ENCODE data around the gene SRGAP2C.
"Not testable (repeated sequence)": the region's sequence is repeated elsewhere in the genome, so short reads cannot be mapped to it uniquely, and the experiment has no call there.

Gene SRGAP2C

DNA sequence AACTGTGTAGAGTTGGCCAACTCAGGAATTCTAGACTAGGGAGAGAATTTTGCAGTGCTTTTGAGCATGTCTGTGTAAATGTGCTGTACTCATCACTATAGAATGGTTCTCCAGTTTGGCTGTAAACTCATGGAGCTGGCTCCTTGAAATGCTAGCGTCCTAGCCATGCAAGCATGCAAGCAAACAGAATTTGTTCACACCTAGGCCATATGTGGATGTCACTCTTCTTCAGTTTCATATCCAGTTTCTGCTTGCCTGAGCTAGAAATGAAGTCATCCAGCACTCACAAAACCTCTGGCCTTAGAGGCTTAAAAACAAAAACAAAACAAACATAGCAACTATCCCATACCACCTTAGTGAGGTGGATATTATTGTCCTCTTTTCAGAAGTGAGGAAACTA, 37.0 kb downstream of the SRGAP2C start:
- not testable (repeated sequence) for DNase-seq (ENCODE audit: low read depth)

DNA sequence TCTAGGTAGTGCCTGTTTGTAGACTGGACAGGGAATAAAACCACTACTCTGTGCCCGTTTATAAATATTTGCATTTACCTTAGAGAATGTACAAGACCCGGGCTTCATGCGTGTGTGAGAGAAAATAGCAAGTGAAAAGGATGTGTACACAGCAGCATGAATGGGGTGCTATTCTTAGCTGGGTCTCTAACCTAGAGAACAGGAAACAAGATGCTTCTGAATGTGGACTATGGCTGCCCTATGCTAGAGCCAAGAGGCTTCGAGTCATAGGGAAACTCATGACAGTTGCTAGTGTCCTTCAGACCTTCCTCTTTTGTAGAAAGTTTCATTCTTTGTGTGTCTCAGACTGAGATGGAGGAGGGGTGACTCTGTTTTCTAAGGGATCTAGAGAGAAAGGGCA, 39.9 kb downstream of the SRGAP2C start:
- DNase-seq (ENCODE audit: low read depth); H3K4me3 ChIP-seq (ENCODE audit: low read depth, low read length): not testable (repeated sequence)

More for the DNA sequence above, 37.0 kb downstream of the SRGAP2C start:
- H3K4me3 ChIP-seq (ENCODE audit: low read depth, low read length): not testable (repeated sequence)

DNA sequence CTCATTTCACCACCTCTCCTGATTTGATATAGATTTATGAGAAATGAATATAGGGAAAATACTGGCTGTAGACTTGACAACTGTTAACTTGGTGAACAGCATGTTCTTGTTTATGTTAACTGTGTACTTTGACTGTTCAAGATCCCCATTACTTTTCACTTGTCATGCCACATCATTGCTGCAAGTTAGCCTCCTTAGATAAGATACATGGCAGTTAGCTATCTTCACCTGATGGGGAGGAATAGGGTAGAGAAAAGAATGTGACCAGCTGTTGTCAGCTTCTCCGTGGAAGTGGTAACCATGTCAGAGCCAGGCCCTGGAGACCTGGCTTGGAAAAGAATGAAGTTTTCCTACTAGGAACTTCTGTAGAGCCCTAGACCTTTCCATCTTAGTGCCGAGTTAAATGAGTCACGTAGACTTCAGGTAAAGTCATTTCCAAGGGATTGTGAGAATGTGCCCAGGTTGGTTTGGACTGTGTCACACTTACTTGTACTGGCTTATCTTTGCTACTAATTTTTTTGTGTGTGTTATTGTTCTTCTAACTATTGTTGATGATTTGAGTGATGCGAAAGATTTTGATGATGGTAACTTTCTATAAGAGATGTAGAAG, 41.6 kb downstream of the SRGAP2C start:
- DNase-seq (ENCODE audit: low read depth); H3K4me3 ChIP-seq (ENCODE audit: low read depth, low read length): not testable (repeated sequence)

DNA sequence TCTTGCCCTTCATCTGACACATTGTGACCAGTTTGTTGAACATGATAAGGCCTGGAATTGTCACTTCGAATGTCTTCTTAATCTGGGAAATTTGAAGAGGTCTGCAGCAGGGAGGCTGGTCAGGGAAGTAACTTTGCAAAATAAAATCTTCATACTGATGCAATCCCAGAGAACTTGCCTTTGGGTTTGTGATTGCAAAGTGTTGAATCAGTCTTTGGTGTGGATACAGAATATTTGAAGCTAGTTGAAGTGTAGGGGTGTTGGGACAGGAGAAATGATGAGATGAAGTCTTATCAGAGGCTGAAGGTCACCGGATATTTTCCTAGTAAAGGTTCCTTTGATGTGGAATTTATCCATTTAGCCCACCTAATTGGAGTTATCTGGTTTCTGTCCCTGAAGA, 42.1 kb downstream of the SRGAP2C start:
- not testable (repeated sequence) for H3K4me3 ChIP-seq (ENCODE audit: low read depth, low read length); DNase-seq (ENCODE audit: low read depth)

DNA sequence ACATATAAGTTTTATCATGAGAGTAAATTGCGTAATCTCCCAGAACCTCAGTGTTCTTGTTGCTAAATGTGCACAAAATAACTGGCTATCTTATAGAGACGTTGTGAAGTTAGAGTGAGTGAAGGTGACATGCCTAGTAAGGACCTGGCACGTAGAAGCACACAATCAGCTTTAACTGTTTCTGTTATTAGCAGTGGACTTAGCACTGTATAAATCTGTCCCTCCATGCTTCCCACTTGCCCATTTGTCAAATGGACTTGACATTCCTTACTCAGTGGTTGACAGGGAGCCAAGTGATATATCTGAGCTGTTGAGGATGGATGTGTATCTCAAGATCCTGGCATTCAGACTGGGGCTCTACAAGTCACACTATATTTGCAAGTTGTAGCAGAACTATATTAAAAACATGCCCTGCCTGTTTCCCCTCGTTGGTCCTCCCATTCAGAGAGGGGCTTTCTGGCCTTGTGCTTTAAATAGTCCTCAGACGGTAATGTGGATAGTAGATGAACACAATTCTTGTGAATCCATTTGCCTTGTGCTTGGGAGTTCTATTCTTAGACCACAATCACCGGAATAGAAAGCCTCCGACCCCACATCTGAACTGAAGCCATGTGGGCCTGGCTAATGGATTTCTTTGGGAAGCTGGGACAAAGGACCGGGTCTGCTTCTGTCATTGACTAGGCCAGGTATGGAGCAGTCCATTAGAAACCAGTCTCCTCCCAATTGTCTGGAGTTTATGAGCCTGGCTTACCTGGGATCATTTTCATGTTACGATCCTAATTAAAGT, 43.0 kb downstream of the SRGAP2C start:
- H3K4me3 ChIP-seq (ENCODE audit: low read depth, low read length); DNase-seq (ENCODE audit: low read depth): not testable (repeated sequence)

DNA sequence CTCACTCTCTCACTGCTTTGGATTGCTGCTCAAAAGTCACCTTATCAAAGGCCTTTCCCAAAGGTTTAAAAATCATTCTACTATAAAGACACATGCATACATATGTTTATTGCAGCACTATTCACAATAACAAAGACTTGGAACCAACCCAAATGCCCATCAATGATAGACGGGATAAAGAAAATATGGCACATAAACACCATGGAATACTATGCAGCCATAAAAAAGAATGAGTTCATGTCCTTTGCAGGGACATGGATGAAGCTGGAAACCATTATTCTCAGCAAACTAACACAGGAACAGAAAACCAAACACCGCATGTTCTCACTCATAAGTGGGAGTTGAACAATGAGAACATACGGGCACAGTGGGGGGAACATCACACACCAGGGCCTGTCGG, 45.9 kb downstream of the SRGAP2C start:
- not testable (repeated sequence) for DNase-seq (ENCODE audit: low read depth); H3K4me3 ChIP-seq (ENCODE audit: low read depth, low read length)

DNA sequence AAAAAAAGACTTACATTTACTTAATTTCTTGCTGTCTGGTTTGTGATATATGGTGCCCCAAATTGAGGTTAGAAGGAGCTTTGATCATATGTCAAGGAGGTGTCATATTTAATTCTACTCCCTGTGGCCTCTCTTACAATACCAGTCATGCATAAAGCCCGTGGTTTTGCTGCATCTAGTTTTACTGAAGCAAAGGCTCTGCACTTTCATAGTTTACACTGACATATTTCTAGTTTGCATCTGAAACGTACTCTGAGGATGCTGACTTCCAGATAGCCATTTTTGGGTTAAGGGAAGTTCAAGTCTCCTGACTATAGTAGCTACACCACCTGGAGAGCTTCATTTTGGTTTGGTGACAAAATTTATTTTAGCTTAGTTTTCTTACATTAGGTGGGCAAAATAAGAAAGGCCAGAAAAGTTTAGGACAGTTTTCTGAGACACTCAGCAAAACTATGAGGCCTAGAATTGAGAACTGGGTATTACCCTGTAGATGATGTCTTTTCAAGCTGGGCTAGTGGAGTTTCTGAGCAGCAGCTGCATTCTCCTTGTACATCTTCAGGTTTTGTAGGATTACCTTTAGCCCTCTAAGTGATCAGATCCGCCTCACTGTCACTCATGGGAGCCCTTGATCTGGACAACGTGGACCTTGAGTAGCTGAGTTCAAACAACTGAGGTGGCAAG, 47.8 kb downstream of the SRGAP2C start:
- DNase-seq (ENCODE audit: low read depth): not testable (repeated sequence)

DNA sequence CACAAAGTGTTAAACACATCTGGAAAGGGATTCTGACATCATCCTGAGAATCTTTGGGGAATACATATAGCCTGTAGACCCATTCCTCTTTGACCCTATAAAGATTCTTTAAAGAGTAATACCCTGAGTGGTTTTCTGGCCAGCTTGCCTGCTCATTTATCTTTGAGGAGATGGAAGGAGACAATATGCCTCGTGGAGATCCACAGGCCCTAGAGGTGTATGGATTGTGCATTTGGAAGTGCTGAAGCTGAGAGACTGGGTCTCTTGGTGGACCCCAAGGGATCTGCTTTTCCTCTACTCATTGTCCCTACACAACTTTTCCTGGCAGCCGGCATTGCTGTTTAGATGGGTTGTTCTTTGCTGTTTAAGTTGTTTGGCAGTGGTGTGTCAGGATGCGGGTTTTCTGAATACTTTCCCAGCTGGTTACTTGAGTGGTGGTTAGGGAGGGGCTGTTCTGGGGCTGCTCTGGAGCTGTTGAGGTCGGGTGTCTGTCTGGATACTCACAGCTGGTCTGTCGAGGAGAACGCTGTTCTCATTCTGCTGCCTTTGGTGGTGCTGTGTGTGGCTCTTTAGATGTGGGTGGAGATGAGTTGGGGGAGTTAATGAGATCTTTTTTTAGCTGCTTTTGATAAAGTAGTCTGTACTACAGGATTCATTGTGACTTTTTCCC, 49.5 kb downstream of the SRGAP2C start:
- H3K4me3 ChIP-seq (ENCODE audit: low read depth, low read length); DNase-seq (ENCODE audit: low read depth): not testable (repeated sequence)

More for the DNA sequence above, 47.8 kb downstream of the SRGAP2C start:
- H3K4me3 ChIP-seq (ENCODE audit: low read depth, low read length): not testable (repeated sequence)

DNA sequence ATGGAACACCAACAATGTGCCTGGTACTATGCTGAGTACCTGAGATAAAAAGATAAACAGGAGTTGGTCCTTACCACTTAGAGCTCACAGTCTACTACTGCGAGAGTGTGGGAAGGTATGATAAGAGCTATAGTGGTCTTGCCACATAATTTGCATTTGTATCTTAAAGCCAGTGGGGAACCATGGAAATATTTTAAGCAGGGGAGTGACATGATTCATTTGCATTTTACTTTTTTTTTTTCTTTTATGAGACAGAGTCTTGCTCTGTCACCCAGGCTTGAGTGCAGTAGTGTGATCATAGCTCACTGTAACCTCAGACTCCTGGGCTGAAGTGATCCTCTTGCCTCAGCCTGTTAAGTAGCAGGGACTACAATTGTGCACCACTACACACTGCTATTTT, 53.6 kb downstream of the SRGAP2C start:
- DNase-seq (ENCODE audit: low read depth); H3K4me3 ChIP-seq (ENCODE audit: low read depth, low read length): not testable (repeated sequence)

DNA sequence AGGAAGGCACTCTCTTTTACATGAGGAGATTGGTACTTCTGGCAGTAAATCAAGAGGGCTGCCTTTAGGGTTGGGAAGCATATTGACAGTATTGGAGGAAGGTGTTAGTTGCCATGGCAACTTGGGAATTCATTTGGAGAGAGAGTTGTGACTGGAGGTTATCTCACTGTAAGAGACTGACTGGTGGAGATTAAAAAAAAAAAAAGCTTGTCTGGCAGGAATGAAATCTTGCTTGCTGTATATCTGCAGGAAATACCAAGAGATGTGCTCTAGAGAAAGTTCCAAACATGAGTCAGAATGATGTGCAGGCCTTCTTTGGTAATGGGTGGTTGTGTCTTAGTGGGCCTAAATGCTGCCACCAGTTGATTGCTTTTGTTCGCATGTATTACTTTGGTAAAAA, 59.1 kb downstream of the SRGAP2C start:
- not testable (repeated sequence) for H3K4me3 ChIP-seq (ENCODE audit: low read depth, low read length); DNase-seq (ENCODE audit: low read depth)

DNA sequence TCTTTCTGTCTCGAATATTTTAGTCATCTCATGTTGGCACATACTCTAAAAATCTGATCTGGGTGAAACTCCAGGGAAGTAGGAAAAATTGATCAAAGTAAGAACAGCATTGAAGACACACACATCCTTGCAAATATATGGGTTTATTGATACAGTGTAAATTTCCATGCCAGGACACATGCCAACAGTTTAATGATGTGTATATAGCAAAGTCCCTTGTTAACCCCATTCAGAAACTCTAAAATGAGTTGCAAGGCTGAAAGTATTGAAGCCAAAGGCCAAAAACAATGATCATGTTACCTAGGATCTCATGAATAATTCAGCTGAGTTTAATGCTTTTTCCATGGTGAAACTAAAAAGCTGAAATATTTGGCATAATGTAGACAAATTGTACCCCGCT, 61.6 kb downstream of the SRGAP2C start:
- not testable (repeated sequence) for H3K4me3 ChIP-seq (ENCODE audit: low read depth, low read length); DNase-seq (ENCODE audit: low read depth)

DNA sequence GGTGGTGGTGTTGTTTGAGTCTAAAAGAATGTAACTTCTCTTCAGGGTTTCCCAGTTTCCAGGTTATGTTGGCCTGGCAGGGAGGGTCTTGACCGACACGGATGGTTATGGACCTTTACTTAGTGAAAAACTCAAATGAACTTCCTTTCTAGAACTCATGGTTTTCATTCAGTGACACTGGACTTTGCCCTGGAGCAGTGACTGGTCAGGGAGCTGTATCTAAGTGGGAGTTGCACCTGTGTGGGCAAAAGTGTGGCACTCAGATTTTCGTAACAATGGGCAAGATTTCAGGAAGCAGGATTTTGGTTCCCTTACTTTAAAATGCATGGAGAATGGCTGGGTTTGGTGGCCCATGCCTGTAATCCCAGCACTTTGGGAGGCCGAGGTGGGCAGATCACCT, 67.9 kb downstream of the SRGAP2C start:
- H3K4me3 ChIP-seq (ENCODE audit: low read depth, low read length); DNase-seq (ENCODE audit: low read depth): not testable (repeated sequence)

DNA sequence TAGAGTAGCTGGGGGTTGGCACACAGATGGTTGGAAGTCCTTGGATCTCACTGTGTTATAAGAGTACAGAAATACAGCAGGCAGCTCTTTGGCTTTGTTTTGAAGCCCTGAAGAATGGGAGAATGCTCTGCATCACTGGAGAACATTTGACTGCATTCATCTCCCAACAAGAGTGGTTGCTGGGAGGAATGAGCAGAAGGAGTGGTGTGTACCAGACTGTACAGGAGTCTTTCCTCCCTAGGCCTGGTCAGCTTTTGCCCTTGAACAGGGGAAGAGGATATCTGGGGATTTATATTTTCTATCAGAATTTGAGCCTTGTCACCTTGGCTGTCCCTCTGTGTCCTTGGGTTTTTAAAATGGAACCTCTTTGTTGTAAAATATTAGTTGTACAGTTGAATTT, 69.8 kb downstream of the SRGAP2C start:
- DNase-seq (ENCODE audit: low read depth); H3K4me3 ChIP-seq (ENCODE audit: low read depth, low read length): not testable (repeated sequence)

DNA sequence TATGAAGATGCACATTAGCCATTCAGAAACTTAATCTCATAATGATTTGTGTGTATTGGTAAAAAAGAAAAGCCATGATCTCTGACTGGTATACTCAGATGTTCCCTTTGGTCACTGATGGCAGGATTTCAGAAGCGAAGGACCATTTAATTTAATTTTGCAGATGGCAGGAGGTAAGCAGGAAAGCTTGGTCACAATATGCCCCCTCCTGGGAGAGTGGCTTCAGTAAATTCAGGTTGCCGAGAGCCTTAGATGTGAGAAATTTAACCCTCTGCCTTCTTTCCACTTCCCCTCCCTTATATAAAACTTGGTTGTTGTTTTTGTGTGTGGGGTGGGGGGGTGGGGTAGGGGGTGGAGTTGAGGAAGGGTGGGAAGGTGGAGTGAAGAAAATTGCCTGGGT, 72.9 kb downstream of the SRGAP2C start:
- DNase-seq (ENCODE audit: low read depth); H3K4me3 ChIP-seq (ENCODE audit: low read depth, low read length): not testable (repeated sequence)

DNA sequence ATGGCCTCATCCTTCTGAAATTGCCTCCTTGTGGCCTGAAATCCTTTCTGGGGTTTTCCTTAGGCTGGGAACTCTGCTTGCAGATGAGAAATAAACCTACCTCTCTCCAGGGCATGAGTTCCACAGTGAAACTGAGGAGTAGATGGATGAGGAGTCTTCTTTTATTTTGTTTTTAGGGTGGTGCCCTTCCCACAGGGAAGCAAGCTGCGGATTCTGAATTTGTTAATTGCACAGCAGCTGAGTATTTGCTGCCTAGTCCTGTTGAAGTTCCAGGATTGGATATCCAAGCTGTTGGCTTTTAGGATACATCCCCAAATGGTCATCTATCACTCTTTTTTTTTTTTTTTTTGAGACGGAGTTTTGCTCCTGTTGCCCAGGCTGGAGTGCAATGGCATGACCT, 73.4 kb downstream of the SRGAP2C start:
- DNase-seq (ENCODE audit: low read depth); H3K4me3 ChIP-seq (ENCODE audit: low read depth, low read length): not testable (repeated sequence)

DNA sequence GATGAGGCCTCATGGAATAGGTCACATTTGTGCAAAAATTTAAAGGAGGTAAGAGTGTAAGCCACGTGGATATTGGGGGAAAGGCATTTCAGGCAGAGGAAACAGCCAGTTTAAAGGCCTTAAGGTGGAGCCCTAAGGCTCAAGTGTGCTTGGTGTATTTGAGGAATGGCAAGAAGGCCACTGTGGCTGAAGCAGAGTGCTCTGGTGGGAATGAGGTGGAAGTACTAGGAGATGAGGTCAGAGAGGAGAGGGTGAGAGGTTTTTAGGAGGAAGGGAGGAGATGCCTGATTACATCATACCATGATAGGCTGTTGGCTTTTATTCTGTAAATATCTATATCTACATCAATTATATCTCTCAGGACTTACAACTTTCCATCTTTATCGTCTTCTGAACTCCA, 75.4 kb downstream of the SRGAP2C start:
- not testable (repeated sequence) for H3K4me3 ChIP-seq (ENCODE audit: low read depth, low read length); DNase-seq (ENCODE audit: low read depth)

DNA sequence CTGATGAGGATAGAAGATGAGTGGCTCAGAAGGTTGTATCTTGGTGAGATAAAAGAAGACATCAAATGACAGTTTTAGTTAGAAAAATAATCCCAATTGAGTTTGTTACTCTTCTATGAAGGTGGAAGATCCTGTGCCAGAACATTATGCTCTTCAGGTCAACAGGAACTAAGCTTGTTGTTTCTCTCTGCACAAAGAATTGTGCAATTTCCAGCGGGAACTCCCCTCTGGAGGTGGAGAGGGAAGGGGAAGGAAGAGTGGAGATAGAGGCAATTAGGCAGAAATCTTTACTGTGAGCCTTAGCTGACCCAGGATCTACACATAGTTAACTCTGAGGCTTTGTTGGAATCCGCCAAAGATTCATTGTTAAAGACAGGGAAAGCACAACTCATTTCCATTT, 77.4 kb downstream of the SRGAP2C start:
- not testable (repeated sequence) for DNase-seq (ENCODE audit: low read depth); H3K4me3 ChIP-seq (ENCODE audit: low read depth, low read length)

DNA sequence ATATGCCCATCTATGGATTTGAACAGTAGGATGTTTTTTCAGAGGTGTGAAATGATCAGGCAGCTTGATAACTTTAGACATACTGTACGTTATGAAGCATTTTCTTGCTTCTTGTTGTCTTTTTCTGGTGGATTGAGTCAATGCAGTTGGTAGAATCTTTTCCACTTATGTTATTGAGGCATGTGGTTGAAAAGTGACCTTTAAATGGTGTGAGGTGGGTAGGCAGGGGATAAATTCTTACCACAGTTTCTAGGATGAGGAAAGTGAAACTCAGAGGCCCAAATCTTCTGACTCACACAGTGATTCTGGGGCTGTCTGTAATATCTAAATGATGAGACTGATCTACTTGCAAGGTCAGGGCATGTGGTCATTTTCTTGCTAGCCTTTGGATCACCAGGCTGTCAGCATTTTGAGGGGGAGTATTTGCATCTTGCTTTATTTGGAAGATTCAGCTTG, 79.0 kb downstream of the SRGAP2C start:
- H3K4me3 ChIP-seq (ENCODE audit: low read depth, low read length); DNase-seq (ENCODE audit: low read depth): not testable (repeated sequence)

DNA sequence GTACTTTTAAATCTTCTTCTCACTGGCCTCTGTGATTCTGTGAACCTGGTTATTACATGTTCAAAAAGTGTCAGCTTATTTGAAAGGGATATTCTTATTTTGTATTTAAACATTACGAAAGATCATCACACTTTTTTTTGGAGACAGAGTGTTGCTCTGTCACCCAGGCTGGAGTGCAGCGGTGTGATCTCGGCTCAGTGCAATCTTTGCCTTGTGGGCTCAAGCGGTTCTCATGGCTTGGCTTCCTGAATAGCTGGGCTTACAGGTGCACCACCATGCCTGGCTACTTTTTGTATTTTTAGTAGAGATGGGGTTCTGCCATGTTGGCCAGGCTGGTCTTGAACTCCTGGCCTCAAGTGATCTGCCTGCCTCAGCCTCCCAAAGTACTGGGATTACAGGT, 82.3 kb downstream of the SRGAP2C start:
- H3K4me3 ChIP-seq (ENCODE audit: low read depth, low read length); DNase-seq (ENCODE audit: low read depth): not testable (repeated sequence)

DNA sequence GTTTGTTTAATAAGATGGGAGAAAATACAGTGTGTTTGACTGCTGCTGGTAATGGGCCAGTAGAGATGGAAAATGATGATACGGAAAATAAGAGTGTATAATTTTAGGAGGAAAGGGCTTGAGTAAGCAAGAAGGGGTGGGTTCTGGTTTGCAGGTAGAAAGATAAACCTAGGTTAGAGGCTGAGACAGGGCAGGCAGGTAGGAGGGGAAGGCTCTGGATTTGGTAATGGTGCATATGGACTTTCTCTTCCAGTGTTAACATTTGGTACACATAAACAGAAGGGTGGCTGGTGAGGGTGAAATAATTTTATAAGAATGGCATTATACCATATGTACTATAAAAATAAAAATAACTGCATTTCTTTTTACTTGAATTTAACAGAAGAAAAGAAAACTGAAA, 84.5 kb downstream of the SRGAP2C start:
- not testable (repeated sequence) for H3K4me3 ChIP-seq (ENCODE audit: low read depth, low read length); DNase-seq (ENCODE audit: low read depth)
